HepG2 (cell line): ENCODE results near the gene KCNQ1OT1. TPM values are rescaled to one million over a fixed set of nuclear protein-coding genes. Genes with fewer than 3 reads are reported as not detected.

ENCODE experiments used
- BHLHE40 ChIP-seq: IDR thresholded peaks from 2 replicates; pipeline ENCODE4 v1.6.1; 2011; ENCODE audit warnings: low read length, improper control_type of control experiment
- CCDC6 ChIP-seq: sonication (generic); formaldehyde crosslinking; IDR thresholded peaks from 2 replicates; pipeline ENCODE4 v1.8.1; 2022; ENCODE audit warnings: mild to moderate bottlenecking, missing genetic modification reagents, moderate library complexity
- CTCF ChIP-seq: sonication (generic); formaldehyde crosslinking; IDR thresholded peaks from 2 replicates; pipeline ENCODE4 v1.5.0; 2020; ENCODE audit warnings: mild to moderate bottlenecking, missing genetic modification reagents, moderate library complexity
- HNRNPL ChIP-seq: fragments of 200-400 bp; formaldehyde crosslinking; IDR thresholded peaks from 2 replicates; pipeline ENCODE4 v1.6.1; 2017; ENCODE audit warnings: mild to moderate bottlenecking, low read depth, low read length
- MTF2 ChIP-seq: sonication (generic); formaldehyde crosslinking; IDR thresholded peaks from 2 replicates; pipeline ENCODE4 v1.5.0; 2020; ENCODE audit warnings: missing genetic modification reagents, borderline replicate concordance
- SPEN ChIP-seq: sonication (generic); formaldehyde crosslinking; IDR thresholded peaks from 2 replicates; pipeline ENCODE4 v1.5.1; 2020; ENCODE audit warnings: low read depth, mild to moderate bottlenecking, missing genetic modification reagents
- TRIM24 ChIP-seq: sonication (generic); formaldehyde crosslinking; IDR thresholded peaks from 2 replicates; pipeline ENCODE4 v1.8.0; 2022; ENCODE audit warnings: mild to moderate bottlenecking, missing genetic modification reagents
- ZFX ChIP-seq: sonication (generic); formaldehyde crosslinking; IDR thresholded peaks from 2 replicates; pipeline ENCODE4 v1.4.0; 2020; ENCODE audit warnings: mild to moderate bottlenecking, low read depth, missing genetic modification reagents, moderate library complexity
- ZNF12 ChIP-seq: sonication (generic); formaldehyde crosslinking; IDR thresholded peaks from 2 replicates; pipeline ENCODE4 v1.5.0; 2020; ENCODE audit warnings: missing genetic modification reagents
- ZNF20 ChIP-seq: sonication (generic); formaldehyde crosslinking; IDR thresholded peaks from 2 replicates; pipeline ENCODE4 v1.4.0; 2020; ENCODE audit warnings: mild to moderate bottlenecking, moderate library complexity, missing genetic modification reagents
- ZNF549 ChIP-seq: sonication (generic); formaldehyde crosslinking; IDR thresholded peaks from 2 replicates; pipeline ENCODE4 v1.5.0; 2020; ENCODE audit warnings: missing genetic modification reagents
- ZNF687 ChIP-seq: sonication (generic); formaldehyde crosslinking; IDR thresholded peaks from 2 replicates; pipeline ENCODE4 v1.5.1; 2020; ENCODE audit warnings: mild to moderate bottlenecking, missing genetic modification reagents, moderate library complexity
- ZNF788 ChIP-seq: sonication (generic); formaldehyde crosslinking; IDR thresholded peaks from 2 replicates; pipeline ENCODE4 v1.5.0; 2020; ENCODE audit warnings: mild to moderate bottlenecking, missing genetic modification reagents, borderline replicate concordance
- polyA plus RNA-seq, 8 experiments: library from polyadenylated mRNA; depleted of rRNA in 3 of 8; stranded (reverse) in 7 of 8; unstranded in 1 of 8; fragments of >200 nt; fragmentation: Illumina TruSeq in 4 of 8; extraction: Trizol in 4 of 8; gene quantifications; 2 replicates each; pipeline versions ENCODE4 v1.2.1 to v1.2.3, GENCODE V29; 2011 to 2016; ENCODE audit warnings: low read depth in 4 of 8, missing spikeins in 1 of 8, mixed read lengths in 1 of 8; ENCODE audit not compliant: insufficient read depth in 1 of 8
- total RNA-seq, 5 experiments: library from RNA; depleted of rRNA; stranded (reverse); fragments of >200 nt; fragmentation: Illumina TruSeq; extraction: Trizol; gene quantifications; 2 replicates each; pipeline ENCODE4 v1.2.3, GENCODE V29; 2016; ENCODE audit warnings: low read depth in 1 of 5
- TF ChIP-seq, protein P1 (sequence below): sonication (generic); formaldehyde crosslinking; IDR thresholded peaks from 2 replicates; pipeline ENCODE4 v1.8.0; 2022; ENCODE audit warnings: missing genetic modification reagents, mild to moderate bottlenecking, inconsistent platforms, borderline replicate concordance

Gene KCNQ1OT1
- total and polyA plus RNA-seq, 2 of the 13 experiments (the other 11 are each of a cell fraction or from before 2014, with no cell fraction given): 1.3 to 18.9 TPM

DNA sequence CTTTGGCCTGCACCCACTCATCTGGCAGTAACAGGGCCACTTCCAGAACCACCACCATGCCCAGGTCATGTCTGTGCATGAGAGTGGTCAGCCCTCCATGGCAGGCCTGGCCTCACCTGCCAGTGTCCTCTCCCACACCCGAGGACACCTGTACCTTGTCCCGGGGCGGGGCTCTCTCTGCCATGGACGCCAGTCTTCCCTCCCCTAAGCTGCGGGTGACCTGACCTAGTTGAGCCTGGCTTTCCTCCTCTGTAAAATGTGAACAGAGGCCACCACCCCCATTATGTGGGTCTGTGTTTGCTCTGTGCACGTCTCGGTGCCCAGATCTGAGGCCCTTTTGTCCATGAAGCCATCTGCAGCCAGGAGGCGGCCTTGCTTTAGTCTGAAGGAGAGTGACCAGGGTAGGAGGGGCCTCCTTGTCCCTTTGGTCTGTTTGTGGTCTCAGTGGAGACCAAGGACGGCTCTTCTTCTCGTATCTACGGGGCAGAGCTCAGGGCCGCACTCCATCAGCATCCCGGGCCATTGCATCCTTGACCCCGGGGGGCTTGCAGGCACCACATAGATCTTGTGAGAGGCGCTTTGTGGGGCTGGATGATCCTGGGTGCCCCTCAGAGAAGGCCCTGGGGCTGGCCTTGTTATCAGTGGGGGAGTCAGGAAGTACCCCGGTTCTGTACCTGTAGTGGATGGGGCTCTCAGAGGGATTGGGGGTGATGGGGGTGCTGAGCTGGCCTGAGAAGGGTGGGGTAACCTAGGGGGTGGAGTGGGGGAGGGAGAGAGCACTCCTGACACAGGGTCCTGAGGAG is 133.4 kb downstream of the KCNQ1OT1 start (continued):
- TF ChIP-seq ZNF687 (CRISPR knock-in tag) (peak; percentile 72), ZFX (peak; percentile 25; the same call in 1 of the 2 replicates), ZNF788 (CRISPR knock-in tag) (peak; percentile 20; the same call in 1 of the 2 replicates), MTF2 (no peak), CCDC6 (no peak), TRIM24 (CRISPR knock-in tag) (no peak), ZNF12 (CRISPR knock-in tag) (peak; percentile 54; the same call in 1 of the 2 replicates), SPEN (CRISPR knock-in tag) (no peak), ZNF20 (CRISPR knock-in tag) (no peak), HNRNPL (peak; percentile 53; the same call in 1 of the 2 replicates), CTCF (peak; percentile 29), ZNF549 (CRISPR knock-in tag) (no peak), BHLHE40 (no peak)
- TF ChIP-seq, protein P1, sequence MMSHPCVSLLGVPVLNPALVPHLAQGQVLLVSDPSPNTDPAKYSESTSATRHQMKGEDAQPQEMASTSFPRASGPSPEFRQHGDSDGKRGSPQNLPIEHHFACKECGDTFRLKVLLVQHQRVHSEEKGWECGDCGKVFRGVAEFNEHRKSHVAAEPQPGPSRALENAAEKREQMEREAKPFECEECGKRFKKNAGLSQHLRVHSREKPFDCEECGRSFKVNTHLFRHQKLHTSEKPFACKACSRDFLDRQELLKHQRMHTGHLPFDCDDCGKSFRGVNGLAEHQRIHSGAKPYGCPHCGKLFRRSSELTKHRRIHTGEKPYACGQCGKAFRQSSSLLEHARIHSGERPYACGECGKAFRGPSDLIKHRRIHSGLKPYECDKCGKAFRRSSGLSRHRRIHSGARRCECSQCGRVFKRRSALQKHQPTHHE (CRISPR knock-in tag): no peak
